ENCODE results near the gene BABAM2.
"Not testable (repeated sequence)": the region's sequence is repeated elsewhere in the genome, so short reads cannot be mapped to it uniquely, and the experiment has no call there.

Gene BABAM2

DNA sequence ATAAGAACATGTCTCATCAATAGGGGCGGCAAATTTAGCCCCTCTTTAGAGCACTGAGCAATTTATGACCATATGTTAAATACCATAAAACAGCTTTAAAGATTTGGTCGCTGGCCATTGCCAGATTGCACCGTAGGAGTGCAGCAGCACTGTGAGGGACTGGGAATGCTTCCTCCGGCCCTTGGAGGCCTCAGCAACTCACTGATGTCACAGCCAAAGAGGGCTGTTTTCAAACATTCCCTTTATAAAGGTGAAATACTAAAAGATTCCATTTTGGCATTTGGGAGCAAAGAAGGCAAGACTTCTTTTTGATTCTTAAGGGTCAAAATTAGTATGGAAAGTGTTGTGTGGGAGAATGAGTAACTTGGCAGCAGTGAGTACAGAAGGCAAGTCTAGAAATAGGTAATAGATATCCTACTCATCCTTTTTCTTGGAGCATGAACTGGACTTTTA, 63.7 kb downstream of the BABAM2 start:
- DNase-seq, result peak; percentile 68

- DNase-seq, result peak; percentile 98
Observed at GRCh38 chr2:27954771-27955383, 64.3 kb downstream of the BABAM2 start.

- DNase-seq, result no peak
Observed at GRCh38 chr2:27955384-27956161, 65.0 kb downstream of the BABAM2 start.

DNA sequence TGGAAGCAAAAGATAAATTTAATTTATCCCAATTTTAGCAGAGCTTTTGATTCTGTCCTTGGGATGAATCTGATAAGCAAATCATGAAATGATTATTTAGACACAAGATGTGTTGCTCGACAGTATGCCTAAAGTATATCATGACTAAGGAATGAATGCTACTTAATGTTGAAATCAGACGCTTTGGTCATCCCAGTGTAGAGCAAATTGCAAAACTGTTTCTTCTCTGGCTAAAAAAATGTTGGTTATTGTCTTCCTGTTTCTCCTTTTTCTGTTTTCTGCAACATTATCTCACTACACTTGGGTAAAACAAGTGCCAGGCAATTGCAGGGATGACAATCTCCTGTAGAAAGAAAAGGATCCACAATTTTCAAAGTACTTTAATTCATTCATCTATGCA, 66.4 kb downstream of the BABAM2 start:
- DNase-seq, result peak; percentile 74

- DNase-seq, result peak; percentile 42
Observed at GRCh38 chr2:27958711-27959378, 68.3 kb downstream of the BABAM2 start.

- DNase-seq, result peak; percentile 80
Observed at GRCh38 chr2:27959496-27959895, 69.0 kb downstream of the BABAM2 start.

DNA sequence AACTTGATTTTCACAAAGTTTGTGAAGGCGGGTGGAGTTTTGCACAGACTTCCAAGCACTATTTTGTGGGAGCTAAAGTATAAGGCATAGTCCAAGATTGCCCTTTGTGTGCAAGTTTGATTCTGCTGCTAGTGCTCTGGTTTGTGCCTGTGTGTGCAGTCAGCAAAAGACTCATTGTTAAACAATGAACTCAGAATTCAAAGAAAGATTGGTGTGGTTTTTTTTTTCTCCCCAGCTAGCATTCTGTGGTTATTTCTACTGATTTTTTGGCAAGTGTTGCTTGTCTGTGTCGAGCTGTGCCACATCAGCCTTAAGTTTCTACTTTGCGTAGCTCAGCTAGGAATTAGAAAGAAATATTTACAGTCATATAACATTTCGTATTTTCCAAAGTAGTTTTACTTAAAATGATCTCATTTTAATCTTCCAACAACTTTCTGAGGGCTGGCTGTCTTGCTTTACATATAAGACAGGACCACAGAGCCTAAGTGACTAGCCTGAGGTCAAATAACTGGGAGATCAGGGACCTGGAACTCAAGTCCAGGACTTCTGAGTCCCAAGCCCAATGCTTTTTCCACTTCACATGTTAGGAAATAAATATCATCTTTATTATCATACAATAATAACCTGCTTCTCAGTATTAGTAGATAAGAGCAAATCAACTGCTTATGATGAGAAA, 69.8 kb downstream of the BABAM2 start:
- peak; percentile 97 for DNase-seq

GRCh38 chr2:27962006-27962405, 71.5 kb downstream of the BABAM2 start:
- DNase-seq, result peak; percentile 69

- DNase-seq, result no peak
Observed at GRCh38 chr2:27963472-27963871, 72.9 kb downstream of the BABAM2 start.

- DNase-seq, result no peak
Observed at GRCh38 chr2:27964067-27964466, 73.5 kb downstream of the BABAM2 start.

DNA sequence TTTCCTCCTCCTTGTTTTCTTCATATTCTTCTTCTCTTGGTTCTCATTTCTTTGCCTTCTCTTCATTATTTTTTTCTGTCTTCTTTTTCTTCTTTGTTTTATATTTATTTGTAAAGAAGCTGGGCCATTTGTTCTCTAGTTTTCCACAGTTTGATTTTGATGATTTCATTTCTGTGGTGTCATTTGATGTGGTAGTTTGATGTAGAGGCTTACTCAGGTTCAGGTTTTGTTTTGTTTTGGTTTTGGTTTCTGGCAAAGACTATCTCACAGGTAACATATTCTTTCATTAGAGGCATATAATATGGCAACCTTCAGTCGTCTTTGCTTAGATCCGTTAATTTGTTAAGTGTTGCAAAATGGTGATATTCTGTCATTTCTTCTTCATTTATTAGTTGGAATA, 75.3 kb downstream of the BABAM2 start:
- DNase-seq, result no peak

GRCh38 chr2:27966466-27966865, 75.9 kb downstream of the BABAM2 start:
- peak; percentile 56 for DNase-seq

DNA sequence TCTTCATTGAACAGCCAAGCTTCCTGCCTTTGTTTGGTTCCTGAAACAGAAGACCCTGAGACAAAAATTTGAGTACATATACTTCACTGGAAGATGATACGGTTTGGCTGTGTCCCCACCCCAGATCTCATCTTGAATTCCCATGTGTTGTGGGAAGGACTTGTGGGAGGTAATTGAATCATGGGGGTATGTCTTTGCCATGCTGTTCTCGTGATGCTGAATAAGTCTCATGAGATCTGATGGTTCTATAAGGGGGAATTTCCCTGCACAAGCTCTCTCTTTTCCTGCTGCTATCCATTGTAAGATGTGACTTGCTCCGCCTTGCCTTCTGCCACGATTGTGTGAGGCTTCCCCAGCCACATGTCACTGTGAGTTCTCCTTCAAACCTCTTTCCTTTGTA, 76.5 kb downstream of the BABAM2 start:
- no peak for DNase-seq

- not testable (repeated sequence) for DNase-seq
Observed at GRCh38 chr2:27968045-27968444, 77.5 kb downstream of the BABAM2 start.

DNA sequence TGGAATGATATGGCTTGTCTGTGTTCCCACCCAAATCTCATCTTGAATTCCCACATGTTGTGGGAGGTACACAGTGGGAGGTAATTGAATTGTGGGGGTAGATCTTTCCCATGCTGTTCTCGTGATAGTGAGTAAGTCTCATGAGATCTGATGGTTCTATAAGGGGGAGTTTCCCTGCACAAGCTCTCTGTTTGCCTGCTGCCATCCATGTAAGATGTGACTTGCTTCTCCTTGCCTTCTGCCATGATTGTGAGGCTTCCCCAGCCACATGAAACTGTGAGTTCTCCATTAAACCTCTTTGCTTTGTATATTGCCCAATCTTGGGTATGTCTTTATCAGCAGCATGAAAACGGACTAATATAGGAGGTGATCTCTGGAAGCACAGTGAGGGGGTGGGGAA, 78.4 kb downstream of the BABAM2 start:
- DNase-seq, result not testable (repeated sequence)

DNA sequence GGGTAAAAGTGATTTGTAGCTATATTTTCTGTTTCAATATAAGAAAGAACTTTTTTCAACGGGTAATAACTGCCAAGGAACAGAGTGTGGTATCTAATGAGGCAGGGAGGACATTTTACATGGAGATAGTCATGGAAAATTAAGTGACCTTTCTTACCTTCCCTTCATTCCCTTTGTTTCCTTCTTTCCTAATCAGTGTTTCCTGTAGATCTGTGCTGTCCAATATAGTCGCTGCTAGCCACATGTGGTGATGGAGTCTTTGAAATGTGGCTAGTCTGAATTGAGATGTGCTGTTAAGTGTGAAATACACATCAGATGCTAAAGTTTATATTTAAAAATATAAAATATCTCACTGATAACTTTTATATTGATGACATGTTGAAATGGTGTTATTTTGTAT, 81.8 kb downstream of the BABAM2 start:
- no peak for DNase-seq

DNA sequence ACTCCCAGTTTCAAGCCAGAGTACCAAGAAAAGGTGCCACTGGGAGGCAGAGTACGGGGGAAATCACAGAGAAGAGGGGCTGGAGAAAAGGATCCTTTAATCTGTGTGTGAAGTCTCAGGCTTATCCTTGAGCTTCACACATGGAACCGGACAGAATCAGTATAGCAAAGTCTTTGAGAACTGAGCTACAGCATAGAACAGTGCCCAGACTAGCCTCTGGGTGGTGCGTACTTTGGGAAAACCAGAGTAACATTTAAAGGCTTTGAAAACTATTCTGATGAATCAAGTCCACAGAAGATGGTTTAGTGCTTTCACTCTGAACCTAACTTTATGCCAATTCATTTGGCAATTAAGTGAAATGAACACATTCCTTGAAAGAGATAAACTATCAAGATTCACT, 83.1 kb downstream of the BABAM2 start:
- DNase-seq, result peak; percentile 41

DNA sequence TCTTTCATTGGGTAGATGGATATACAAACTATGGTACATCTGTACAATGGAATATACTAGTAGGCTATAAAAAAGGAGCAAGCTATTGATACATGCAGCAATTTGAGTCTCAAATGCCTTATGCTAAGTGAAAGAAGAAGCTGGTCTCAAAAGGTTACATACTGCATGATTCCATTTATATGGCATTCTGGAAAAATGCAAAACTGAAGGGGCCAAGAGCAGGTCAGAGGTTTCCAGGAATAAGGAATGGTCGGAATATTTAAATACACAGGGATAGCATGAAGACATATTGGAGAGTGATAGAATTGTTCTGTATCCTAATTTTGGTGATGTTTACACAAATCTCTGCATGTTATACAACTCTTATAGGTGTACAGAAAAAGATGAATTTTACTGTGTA, 85.8 kb downstream of the BABAM2 start:
- DNase-seq, result no peak

DNA sequence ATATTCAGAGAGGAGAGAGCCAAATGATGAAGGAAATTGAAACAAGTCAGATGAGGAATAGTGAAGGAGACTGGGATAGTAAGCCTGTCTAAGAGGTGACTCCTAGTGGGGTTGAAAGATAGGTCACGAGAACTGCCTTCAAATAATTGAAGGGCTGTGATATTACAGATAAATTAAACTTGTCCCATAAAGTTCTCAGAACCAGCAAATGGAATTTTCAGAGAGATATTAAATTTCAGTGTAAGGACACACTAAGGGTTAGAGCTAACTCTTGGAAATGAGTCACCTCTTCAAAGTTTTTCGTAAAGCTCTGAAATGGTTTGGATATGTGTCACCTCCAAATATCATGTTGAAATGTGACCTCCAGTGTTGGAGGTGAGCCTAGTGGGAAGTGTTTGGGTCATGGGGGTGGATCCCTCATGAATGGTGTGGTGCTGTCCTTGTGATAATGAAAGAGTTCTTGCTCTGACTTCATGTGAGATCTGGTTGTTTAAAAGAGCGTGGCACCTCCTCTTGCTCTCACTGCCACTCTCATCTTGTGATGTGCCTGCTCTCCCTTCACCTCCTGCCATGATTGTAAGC, 87.3 kb downstream of the BABAM2 start:
- DNase-seq, result peak; percentile 97

GRCh38 chr2:27978761-27979160, 88.2 kb downstream of the BABAM2 start:
- DNase-seq, result not testable (repeated sequence)

- no peak for DNase-seq
Observed at GRCh38 chr2:27980242-27980641, 89.7 kb downstream of the BABAM2 start.

DNA sequence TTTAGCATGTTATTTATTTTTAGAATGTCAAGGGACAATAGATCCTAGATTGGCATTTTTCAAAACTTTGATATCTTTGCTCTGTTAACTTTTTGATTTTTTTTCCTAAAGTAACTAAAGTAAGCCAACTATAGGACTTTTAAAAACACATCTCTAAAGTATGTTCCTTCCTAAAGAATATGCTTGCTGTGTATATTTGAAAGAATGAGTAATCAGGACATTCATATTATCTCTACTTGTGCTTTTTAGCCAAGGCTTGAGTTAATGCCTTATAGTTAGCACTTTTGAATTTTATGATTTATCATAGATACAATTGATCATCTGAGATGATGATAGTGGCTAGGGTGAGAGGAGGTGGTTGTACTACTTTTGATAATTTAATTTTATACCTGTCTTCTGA, 93.6 kb downstream of the BABAM2 start:
- DNase-seq, result no peak

GRCh38 chr2:27988306-27988705, 97.8 kb downstream of the BABAM2 start:
- DNase-seq, result no peak
